Esophagus muscularis mucosa (tissue), 4 donors: ENCODE results near the gene TUBB4B.

Experiments
- EP300 ChIP-seq: sonication (generic); formaldehyde crosslinking; IDR thresholded peaks from one replicate; pipeline ENCODE4 v1.6.1; 2017; ENCODE audit warnings: antibody characterized with exemption
- POLR2A ChIP-seq: fragments of 450-650 bp; IDR thresholded peaks from one replicate; pipeline ENCODE4 v1.6.1; 2017; ENCODE audit warnings: antibody characterized with exemption, moderate library complexity, mild to moderate bottlenecking, low read depth
- POLR2AphosphoS5 ChIP-seq, 2 donors: sonication (generic); formaldehyde crosslinking; IDR thresholded peaks; one replicate each; pipeline ENCODE4 v1.6.1; 2017; ENCODE audit warnings: antibody characterized with exemption in 2 of 2
- TF ChIP-seq, protein P1 (sequence below), 3 experiments: fragments of 200-600 bp in 2 of 3; fragments of 450-650 bp in 1 of 3; sonication (generic) in 2 of 3; IDR thresholded peaks; one replicate each; pipeline ENCODE4 v1.5.1; 2017 to 2019; ENCODE audit warnings: antibody characterized with exemption in 3 of 3, mild to moderate bottlenecking in 2 of 3, moderate library complexity in 1 of 3

GRCh38 chr9:137198902-137199283 lies 42.2 kb upstream of the TUBB4B start:
- TF ChIP-seq POLR2A (no peak), EP300 (no peak), POLR2AphosphoS5 (IDR thresholded peaks at IDR 0.05) (no peak)
- TF ChIP-seq, protein P1, sequence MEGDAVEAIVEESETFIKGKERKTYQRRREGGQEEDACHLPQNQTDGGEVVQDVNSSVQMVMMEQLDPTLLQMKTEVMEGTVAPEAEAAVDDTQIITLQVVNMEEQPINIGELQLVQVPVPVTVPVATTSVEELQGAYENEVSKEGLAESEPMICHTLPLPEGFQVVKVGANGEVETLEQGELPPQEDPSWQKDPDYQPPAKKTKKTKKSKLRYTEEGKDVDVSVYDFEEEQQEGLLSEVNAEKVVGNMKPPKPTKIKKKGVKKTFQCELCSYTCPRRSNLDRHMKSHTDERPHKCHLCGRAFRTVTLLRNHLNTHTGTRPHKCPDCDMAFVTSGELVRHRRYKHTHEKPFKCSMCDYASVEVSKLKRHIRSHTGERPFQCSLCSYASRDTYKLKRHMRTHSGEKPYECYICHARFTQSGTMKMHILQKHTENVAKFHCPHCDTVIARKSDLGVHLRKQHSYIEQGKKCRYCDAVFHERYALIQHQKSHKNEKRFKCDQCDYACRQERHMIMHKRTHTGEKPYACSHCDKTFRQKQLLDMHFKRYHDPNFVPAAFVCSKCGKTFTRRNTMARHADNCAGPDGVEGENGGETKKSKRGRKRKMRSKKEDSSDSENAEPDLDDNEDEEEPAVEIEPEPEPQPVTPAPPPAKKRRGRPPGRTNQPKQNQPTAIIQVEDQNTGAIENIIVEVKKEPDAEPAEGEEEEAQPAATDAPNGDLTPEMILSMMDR (IDR thresholded peaks at IDR 0.05), result no peak
